ENCODE measurements around the gene GPC6.

DNA sequence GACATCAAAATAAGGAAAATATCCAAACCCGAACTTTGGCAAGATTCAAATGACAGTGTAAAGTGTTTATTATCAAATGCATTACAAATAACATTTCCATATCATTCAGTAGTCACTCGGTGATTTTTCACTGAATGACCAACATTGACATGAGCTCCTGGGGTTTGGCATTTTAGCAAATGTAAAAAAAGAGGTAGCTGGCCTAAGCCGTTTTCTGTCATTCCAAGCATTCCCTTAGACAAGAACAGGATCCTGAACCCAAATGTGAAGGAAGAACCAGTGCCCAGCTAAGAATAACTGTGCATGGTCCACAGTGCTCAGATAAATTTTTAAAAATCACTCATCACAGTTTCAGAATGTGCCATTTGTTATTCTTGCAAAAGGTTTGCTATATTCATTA, 327.9 kb downstream of the GPC6 start:
- TF ChIP-seq, protein P1, sequence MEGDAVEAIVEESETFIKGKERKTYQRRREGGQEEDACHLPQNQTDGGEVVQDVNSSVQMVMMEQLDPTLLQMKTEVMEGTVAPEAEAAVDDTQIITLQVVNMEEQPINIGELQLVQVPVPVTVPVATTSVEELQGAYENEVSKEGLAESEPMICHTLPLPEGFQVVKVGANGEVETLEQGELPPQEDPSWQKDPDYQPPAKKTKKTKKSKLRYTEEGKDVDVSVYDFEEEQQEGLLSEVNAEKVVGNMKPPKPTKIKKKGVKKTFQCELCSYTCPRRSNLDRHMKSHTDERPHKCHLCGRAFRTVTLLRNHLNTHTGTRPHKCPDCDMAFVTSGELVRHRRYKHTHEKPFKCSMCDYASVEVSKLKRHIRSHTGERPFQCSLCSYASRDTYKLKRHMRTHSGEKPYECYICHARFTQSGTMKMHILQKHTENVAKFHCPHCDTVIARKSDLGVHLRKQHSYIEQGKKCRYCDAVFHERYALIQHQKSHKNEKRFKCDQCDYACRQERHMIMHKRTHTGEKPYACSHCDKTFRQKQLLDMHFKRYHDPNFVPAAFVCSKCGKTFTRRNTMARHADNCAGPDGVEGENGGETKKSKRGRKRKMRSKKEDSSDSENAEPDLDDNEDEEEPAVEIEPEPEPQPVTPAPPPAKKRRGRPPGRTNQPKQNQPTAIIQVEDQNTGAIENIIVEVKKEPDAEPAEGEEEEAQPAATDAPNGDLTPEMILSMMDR (IDR thresholded peaks at IDR 0.05; ENCODE audit: extremely low read depth in 1 of 2, insufficient read depth in 1 of 2, low read depth in 1 of 2, low read length in 2 of 2) = no peak
- TF ChIP-seq POLR2A (IDR thresholded peaks at IDR 0.05; ENCODE audit: low read depth, low read length) (no peak), EZH2 (IDR thresholded peaks at IDR 0.05; ENCODE audit: borderline replicate concordance, low read depth, low read length, severe bottlenecking) (no peak), JUN (IDR thresholded peaks at IDR 0.05; ENCODE audit: borderline replicate concordance, insufficient read depth, insufficient read length, low read depth) (no peak)

Data from endothelial cell of umbilical vein (primary cell).